Measurements from ENCODE around the gene CD19. TPM values are rescaled to one million over a fixed set of nuclear protein-coding genes. Genes with fewer than 3 reads are reported as not detected.
"Not testable (repeated sequence)": the region's sequence is repeated elsewhere in the genome, so short reads cannot be mapped to it uniquely, and the experiment has no call there.

The CD19 gene
- total RNA-seq, 1 donor from 2014 or later: under 0.01 TPM

DNA sequence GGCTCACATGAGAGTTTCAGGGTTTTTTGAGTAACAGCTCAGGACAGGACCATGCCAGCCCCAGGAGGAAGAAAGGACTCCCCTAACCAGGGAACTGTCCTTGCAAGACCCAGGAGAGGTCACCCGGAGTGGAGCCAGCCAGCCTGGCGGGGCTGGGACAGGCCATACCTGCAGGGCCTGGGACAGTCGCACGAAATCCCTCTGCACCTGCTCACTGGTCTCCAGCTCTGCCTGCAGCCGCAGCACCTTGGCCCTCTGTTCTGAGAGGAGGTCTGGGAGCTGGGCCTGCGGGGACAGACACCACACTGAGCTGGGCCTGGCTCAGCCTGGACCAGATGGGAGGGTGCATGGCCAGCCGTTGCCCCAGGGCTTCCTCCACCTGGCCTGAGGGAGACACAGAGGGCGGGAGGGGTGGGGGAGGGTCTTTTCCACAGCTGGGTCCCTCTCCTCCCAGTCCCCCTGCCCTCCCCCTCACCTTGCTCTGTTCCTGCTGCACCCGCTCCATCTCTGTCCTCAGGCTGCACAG, 26.5 kb upstream of the CD19 start:
- FAIRE-seq (no peak), DNase-seq (ENCODE audit: low spot score in 2 of 2) (no peak)

DNA sequence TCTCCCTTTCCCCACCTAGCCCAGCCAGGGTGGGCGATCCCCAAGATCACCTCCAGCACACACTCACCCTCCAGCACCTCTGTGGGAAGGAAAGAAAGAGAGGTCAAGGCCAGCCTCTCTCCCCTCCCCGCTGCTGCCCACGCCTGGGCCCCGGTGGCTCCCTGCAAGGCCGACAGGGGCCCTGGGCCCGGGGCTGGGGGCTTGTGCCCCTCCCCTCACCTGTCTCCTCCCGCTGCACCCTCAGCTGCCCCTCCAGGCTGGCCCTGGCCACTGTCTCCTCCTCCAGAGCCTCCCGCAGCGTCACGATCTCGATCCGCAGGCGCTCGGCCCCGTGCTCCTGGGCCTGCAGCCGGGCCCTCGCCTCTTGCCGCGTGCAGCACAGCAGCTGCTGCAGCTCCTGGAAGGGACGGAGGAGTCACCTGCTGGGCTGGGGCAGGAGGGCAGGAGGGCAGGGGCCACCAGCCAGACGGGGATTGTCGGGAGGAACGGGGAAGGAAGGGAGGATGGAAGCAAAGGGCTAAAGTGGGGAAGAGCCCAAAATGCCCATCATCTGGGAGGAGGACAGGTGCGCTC, 25.9 kb upstream of the CD19 start:
- FAIRE-seq (no peak), DNase-seq (ENCODE audit: low spot score in 2 of 2) (no peak)

DNA sequence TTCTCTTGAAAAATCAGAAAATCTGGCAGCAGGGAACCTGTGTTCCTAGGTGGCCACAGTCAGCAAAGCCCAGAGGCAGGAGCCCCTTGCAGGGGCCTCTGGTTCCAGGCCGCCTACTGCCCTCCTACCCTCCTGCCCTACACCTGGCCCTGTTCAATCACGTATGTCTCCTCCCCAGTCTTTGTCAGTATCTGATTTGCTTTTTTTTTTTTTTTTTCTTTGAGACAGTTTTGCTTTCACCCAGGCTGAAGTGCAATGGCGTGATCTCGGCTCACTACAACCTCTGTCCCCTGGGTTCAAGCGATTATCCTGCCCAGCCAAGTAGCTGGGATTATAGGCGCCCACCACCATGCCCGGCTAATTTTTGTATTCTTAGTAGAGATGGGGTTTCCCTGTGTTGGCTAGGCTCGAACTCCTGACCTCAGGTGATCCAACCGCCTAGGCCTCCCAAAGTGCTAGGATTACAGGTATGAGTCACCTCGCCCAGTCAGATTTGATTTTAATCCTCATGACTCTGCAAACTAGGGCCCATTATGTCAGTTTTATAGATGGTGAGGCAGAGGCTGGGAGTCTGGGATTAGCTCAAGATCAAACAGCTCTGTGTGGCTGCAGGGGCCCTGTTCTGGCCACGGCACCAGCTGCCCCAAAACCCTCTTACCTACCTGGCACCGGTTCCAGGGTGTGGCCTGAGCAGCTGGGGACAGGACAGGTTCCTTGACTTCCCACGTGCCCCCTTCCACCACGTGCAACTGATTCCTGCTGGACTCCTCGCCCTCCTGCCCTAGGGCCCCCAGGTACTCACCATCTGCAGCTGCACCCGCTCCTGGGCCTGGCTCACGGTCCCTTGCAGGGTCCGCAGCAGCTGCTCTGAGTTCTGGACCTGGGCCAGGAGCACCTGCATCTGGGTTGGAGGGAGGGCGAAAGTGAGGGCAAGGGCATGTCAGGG, 21.4 kb upstream of the CD19 start:
- FAIRE-seq (no peak), DNase-seq (ENCODE audit: low spot score in 2 of 2) (no peak)

DNA sequence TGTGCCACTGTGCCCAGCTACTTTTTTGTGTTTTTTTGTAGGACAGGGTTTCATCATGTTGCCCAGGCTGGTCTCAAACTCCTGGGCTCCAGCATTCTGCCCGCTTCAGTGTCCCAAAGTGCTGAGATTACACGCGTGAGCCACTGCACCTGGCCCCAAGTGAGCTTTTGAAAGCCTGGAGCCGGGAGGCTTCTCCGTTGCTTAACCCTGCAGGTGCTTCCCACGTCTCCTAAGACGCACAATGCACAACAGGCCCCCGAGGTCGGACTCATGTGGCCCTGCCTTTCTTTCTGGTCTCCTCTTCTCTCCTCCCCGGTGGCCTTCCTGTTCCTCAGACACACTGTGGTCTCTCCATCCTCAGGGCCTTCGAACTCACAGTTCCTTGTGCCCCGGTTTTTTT, 19.2 kb upstream of the CD19 start:
- DNase-seq (ENCODE audit: low spot score in 2 of 2) (no peak), FAIRE-seq (no peak)

DNA sequence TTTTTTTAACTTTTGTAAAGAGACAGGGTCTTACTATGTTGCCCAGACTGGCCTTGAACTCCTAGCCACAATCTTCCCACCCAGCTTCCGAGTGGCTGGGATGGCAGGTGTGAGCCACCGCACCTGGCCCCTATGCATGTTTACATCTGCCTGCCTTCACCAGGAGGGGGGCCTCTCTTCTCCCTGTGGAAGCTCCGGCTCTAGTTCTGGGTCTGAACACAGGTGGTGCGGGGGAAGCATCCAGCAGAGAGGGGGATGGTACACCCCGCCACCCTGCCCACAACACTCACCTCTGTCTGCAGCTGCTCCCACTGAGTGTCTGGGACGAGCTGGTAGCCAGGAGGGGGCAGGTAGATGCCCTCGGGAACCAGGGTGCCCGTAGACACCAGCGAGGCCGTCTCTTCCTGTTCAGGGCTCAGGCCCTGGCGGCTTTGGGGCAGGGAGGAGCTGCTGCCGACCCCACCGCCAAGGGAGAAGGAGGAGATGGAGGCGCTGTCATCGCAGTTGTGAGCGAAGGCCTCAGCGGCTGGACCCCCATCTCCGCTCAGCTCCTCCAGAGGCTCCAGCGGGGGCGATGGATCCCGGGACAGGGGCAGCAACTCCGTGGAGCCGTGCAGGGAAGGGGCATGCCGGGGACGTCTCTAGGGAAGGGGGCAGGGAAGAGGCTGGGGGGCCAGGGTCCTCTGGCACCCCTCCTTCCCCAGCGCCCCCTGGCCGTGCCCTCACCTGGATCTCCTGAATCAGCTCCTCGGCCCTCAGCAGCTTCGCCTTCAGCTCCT, 17.6 kb upstream of the CD19 start:
- FAIRE-seq (no peak), DNase-seq (ENCODE audit: low spot score in 2 of 2) (no peak)

DNA sequence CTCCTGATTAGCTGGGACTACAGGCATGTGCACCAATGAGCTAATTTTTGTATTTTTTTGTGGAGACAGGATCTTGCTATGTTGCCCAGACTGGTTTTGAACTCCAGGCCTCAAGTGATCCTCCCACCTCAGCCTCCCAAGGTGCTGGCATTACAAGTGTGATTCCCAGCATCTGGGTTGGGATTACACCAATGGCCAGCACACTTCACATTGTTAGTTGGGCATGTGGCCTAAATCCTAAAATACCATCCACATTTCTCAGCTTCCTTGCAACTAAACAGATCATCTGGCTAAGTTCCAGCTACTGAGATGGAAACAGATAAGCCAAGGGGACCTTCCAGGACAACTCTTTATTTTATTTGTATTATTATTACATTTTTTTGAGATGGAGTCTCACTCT, 16.6 kb upstream of the CD19 start:
- no peak for FAIRE-seq
- DNase-seq (ENCODE audit: low spot score in 2 of 2): no peak

DNA sequence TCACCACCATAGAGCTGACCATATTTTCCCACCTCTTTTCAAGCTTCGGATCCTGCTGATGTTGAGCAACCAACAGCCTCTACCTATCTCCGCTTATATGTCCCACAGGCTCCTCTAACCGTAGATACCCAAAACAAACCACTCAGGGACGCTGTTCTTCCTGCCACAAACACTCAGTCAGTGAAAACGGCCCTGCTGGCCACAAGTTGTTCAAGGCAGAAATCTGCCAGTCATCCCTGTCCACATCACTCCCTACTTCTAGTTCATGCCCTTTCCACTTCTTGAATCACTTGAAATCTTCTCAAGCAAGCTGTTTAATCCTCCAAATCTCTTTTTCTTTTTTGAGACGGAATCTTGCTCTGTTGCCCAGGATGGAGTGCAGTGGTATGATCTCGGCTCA, 14.7 kb upstream of the CD19 start:
- DNase-seq (ENCODE audit: low spot score in 2 of 2): no peak
- FAIRE-seq: no peak

DNA sequence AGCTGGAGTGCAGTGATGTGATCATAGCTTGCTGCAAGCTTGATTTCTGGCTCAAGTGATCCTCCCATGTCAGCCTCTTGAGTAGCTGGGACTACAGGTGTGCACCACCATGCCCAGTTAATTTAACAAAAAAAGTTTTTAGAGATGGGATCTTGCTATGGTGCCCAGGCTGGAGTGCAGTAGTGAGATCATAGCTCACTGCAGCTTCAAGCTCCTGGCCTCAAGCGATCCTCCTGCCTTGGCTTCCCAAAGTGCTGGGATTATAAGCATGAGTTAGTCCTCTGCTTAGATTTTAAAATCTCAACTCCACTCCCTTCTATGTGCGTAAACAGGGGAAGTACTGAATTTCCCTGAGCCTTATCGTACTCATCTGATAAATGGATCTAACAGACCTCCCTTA, 13.1 kb upstream of the CD19 start:
- DNase-seq (ENCODE audit: low spot score in 2 of 2) (no peak), FAIRE-seq (no peak)

DNA sequence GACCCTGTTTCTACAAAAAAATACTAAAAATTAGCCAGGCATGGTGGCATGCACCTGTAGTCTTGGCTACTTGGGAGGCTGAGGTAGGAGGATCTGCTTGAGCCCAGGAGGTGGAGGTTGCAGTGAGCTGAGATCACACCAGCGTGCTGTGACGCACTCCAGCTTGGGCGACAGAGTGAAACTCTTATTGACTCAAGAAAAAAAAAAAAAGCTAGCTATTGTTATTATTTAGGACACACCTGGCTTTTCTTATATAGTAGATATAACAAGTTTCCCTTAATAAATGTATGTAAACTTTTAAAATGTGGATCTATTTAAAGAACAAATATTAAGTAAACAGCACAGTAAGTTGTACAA, 8.6 kb upstream of the CD19 start:
- DNase-seq (ENCODE audit: low spot score in 2 of 2): no peak
- FAIRE-seq: no peak

DNA sequence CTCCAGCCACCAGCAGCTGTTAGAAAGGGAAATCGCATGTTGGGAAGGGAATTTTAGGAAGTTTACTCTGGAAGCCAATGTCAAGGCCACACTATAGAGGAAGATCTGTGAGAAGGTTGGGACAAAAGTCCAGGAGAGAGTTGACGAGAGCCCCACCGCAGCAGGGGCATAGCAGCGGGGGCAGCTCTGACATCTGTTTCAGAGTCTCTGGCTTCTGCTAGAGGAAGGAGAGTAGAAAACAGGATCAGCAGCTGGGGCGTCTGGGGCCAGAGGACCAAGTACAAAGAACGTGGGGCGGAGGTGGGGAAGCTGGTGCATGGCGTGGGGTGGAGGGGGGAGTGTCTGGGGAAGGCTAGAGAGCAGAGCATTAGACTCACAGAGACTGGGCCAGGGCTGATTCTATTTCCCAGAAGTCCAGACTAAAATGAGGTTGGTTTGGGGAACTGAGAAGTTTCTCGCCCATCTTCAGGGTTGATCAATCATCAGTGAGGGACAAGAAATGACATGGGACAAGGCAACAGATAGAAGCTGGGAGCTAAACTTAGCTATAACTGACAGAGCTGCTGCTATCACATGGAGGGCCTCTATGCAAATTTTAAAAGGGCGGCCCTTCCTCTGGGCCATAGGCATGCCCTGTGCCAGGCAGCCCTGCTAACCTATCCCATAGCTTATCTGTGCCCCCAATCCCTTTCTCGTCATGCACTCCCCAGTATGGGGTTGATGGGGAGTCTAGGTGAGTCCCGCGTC, 7.9 kb upstream of the CD19 start:
- FAIRE-seq (no peak), DNase-seq (ENCODE audit: low spot score in 2 of 2) (no peak)

DNA sequence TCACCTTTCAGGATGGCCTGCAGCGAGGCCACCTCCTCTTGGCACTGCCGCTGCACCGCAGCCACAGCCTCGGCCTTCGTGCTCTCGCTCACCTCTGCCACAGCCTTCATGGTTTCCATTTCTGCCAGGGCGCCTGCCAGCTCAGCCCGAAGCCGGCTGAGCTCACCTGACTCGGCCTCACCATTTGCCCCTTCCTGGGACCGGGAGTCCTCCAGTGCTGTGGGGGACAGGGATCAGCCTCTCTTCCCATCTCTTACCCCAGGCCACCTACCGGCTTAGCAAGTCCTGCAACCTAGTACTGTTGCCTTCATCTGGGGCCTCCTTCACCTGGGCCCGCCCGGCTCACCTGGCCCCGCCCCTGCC, 7.4 kb upstream of the CD19 start:
- no peak for DNase-seq (ENCODE audit: low spot score in 2 of 2)
- no peak for FAIRE-seq

DNA sequence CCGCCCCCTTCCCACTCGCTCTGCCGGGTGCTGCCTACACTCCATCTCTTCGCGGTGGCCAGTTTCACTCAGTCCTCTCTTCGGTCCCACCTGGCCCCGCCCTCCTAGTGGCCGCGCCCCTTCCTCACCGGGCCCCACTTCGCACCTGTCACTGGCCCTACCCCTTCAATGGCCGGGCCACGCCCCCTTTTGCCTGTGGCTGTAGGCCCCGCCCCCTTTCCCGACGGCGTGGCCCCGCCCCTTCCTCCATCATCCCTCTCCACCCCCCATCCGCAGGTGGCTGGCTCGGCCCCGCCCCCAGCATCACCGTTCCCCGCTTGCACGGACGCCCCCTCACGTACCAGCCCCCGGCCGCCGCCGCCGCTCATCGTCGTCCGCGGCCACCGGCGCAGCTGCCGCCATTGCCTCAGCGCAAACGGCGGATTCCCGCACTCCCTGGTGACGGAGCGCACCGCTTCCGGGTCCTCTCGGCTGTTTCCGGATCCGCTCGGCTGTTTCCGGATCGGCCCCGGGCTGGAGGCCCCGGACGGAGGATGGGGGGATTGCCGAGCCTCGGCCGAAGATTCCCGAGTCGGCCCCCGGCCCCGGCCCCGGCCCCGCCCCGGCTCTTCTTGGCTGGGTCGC, 6.9 kb upstream of the CD19 start, which contains the start of gene RABEP2:
Gene RABEP2, minus strand, starts transcription at position 477 of the 624 bp plus-strand sequence. Its CDS starts 75 bp downstream, at position 402.
- DNase-seq (ENCODE audit: low spot score in 2 of 2) (peak; percentile 96 to 99), FAIRE-seq (no peak)

DNA sequence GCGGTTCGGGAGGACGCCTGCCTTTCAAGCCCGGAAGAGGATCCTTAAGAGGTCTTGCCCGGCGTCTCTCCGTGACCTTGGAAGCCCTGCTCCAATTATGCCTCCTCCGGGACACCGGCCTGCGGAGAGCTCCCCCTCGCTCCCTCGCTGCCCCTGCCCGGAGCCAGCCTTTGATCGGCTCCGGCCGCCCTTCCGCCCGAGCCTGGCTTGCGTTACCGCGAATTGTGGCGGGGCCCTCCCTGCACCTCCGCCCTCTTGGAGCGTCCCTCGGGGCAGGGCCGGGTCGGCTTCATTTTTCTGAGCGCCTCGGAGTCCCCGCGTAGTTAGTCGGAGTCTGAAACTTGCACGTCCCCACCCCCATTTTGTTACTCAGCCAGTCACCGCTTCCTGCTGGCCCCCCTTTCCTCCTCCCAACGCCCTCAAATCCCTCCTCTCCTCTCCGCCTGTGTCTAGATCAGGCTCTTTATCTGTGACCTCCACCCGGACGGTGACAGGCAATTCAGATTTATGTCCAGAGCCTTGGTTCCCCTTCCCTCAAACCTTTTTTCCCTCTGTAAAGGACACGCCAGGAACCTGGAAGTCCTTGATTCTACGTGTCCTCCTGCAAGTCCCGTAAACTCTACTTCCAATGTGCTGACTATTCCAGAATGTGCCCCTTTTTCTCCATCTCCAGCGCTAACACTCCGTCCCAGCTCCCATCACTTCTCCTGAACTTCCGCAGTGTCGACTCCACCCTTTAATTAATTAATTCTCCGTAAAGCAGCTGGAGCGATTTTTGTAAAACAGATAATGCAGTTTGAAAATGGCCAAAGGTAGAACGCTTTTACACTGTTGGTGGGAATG, 6.2 kb upstream of the CD19 start:
- no peak for FAIRE-seq
- no peak for DNase-seq (ENCODE audit: low spot score in 2 of 2)

DNA sequence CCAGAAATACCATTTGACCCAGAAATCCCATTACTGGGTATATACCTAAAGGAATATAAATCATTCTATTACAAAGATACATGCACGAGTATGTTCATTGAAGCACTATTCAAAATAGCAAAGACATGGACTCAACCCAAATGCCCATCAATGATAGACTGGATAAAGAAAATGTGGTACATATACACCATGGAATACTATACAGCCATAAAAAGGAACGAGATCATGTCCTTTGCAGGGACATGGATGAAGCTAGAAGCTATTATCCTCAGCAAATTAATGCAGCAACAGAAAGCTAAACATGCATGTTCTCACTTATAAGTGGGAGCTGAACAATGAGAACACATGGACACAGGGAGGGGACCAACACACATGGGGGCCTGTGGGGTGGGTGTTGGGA, 5.5 kb upstream of the CD19 start:
- not testable (repeated sequence) for FAIRE-seq; DNase-seq (ENCODE audit: low spot score in 2 of 2)

DNA sequence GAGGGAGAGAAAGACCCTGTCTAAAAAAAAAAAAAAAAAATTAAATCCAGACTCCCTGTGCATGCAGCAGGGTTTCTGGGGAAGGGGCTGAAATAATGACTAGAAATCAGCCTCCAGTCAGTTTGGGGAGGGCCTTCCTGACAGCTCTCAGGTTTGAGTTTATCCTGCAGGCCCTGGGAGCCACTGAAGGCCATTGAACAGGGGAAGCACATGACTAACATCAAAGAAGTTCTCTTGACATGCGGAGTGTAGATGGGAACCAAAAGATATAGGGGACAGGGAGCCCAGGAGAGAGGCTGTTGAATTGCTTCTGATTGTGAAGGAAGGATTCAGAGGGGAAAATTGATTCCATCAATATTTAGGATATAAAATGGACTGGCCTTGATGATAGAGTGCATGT, 4.0 kb upstream of the CD19 start:
- no peak for DNase-seq (ENCODE audit: low spot score in 2 of 2)
- no peak for FAIRE-seq

DNA sequence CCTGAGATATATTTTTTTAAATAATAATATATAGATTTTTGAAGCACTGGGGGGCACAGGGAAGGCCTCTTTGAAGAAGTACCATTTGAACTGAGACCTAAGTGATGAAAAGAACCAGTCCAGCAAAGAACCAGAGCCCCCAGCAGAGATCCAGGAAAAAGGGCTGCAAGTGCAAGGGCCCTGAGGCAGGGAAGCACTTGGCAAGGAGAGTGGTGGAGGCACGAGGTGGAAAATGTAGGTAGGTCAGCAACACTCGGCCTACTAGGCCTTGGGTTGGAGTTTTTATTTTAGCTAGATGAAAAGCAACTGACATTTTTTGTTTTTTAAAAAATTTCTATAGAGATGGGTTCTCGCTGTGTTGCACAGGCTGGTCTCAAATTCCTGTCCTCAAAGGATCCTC, 1.6 kb upstream of the CD19 start:
- FAIRE-seq: no peak
- DNase-seq (ENCODE audit: low spot score in 2 of 2): no peak

DNA sequence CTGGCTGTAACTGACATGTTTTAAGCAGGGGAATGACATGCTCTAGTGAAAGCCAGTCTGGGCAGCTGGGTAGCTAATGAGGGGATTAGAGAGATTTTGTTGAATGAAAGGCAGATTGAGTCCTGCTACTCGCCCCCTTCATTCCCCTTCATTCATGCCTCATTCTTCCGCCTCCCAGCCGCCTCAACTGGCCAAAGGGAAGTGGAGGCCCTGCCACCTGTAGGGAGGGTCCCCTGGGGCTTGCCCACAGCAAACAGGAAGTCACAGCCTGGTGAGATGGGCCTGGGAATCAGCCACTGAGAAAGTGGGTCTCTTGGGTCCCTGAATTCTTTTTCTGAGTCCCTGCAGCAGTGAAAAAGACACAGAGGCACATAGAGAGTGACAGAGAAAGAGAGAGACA, 1.1 kb upstream of the CD19 start:
- DNase-seq (ENCODE audit: low spot score in 2 of 2) (no peak), FAIRE-seq (no peak)

DNA sequence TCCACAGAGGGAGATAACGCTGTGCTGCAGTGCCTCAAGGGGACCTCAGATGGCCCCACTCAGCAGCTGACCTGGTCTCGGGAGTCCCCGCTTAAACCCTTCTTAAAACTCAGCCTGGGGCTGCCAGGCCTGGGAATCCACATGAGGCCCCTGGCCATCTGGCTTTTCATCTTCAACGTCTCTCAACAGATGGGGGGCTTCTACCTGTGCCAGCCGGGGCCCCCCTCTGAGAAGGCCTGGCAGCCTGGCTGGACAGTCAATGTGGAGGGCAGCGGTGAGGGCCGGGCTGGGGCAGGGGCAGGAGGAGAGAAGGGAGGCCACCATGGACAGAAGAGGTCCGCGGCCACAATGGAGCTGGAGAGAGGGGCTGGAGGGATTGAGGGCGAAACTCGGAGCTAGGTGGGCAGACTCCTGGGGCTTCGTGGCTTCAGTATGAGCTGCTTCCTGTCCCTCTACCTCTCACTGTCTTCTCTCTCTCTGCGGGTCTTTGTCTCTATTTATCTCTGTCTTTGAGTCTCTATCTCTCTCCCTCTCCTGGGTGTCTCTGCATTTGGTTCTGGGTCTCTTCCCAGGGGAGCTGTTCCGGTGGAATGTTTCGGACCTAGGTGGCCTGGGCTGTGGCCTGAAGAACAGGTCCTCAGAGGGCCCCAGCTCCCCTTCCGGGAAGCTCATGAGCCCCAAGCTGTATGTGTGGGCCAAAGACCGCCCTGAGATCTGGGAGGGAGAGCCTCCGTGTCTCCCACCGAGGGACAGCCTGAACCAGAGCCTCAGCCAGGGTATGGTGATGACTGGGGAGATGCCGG, 769 bp downstream of the CD19 start:
- DNase-seq (ENCODE audit: low spot score in 2 of 2): no peak

More for the DNA sequence above, 769 bp downstream of the CD19 start:
- no peak for FAIRE-seq

Measured in frontal cortex (tissue), 4 donors.